GM18505 (cell line): ENCODE results near the gene EFL1.

Experiments used
- ATAC-seq: cut with Tn5 transposase; IDR thresholded peaks from one replicate; pipeline ENCODE4 v1.9.1; 2021; ENCODE audit not compliant: unreplicated experiment
- POLR2A ChIP-seq: IDR thresholded peaks from 4 replicates; pipeline ENCODE4 v1.6.1; 2011; ENCODE audit warnings: borderline replicate concordance; ENCODE audit not compliant: insufficient read depth, insufficient read length; ENCODE audit errors: extremely low read depth

EFL1 gene

GRCh38 chr15:82159922-82160321 is 102.6 kb downstream of the EFL1 start:
- TF ChIP-seq POLR2A = no peak
- ATAC-seq = no peak

DNA sequence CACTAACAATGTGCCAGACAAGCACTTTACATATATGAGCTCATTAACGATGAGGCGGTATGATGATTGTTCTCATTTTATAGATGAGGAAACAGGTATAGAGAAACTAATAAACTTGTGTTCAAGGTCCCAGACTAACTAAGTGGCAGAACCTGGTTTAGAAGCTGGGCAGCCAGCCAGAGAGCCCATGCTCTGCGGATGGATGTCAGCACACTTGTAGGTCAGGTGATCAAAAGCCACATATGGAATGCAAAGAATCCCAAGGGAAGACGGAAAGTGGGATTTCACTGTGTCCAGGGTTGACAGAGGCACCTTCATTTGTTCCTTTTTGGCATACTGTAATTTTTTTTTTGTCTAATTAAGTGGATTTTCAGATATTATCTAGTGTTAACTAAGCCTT is 103.7 kb downstream of the EFL1 start:
- no peak for ATAC-seq
- no peak for TF ChIP-seq POLR2A

DNA sequence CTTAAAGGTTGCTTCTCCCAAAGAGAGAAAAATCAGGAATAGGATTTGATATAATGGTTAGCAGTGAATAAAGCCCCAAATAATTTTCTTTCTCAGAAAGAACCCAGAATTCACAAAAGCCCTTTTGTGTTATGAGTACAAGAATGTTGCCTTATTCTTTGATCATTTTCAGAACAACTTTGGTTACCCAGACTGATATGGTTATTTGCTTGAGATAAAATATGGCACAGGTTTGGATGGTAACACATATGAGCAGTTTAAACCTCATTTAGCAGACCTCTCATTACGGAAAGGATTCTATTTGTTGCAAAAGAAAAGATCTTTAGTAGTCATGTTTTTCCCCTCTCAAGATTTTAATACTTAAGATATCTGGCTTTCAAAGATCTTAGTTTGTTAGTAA is 111.9 kb downstream of the EFL1 start:
- ATAC-seq = no peak
- no peak for TF ChIP-seq POLR2A

DNA sequence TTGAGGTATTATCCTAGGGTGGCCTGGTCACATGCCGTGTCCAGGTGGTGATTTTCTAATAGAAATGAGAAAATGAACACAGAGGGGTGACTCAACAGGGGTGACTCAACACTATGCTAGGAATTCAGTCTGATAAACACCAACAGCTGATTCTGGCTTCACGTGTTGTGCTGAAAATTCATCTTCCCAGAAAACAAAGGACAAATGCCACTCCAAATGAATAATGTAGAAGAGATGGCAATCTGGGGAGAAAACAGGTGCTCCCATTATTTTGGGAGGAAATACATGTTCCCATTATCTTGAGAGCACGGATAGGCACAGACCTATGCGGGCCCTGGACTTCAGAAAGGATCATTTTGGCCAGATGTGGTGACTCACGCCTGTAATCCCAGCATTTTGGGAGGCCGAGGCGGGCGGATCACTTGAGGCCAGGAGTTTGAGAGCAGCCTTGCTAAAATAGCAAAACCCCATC is 115.5 kb downstream of the EFL1 start:
- ATAC-seq = no peak
- TF ChIP-seq POLR2A = no peak

- no peak for ATAC-seq
- no peak for TF ChIP-seq POLR2A
Measured at GRCh38 chr15:82146576-82146975, 116.0 kb downstream of the EFL1 start.

DNA sequence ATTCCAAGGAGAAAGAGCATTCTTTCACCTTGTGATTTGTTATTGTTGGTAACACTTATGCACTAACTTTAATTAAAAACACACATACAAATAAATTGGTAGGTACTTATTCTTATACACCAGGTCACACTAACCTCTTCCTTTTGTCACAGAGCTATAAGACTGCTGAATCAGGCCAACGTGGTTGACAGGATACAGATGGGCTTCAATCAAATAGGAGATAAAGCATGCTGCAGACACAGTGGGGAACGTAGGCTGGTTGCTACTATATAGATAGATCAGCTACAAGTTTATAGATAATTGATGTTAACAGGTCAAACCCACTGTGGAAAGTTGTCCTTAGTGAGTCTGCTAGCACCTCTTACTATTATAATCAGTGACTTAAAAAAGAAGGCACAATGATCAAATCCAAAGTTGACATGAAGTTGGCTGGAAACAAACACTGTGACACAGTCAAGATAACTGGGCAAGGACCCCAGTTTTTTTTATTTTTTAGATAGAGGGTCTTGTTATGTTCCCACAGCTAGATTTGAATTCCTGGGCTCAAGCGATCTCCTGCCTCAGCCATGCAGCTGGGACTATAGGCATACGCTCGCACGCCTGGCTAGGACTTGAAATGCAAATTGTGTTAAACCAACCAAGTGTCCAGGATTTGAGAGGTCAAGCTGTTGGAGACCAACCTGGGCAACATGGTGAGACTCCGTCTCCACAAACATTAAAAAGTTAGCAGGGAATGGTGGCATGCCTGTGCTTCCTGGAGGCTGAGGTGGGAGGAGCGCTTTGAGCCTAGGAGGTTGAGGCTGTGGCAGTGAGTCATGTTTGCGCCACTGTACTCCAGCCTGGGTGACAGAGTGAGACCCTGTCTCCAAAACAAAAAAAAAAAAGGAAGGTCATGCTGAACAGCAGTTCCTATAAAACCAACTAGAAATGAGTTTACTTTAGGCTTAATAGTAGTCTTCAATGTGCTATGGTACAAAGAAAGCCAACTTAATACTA is 118.8 kb downstream of the EFL1 start:
- no peak for TF ChIP-seq POLR2A
- no peak for ATAC-seq

DNA sequence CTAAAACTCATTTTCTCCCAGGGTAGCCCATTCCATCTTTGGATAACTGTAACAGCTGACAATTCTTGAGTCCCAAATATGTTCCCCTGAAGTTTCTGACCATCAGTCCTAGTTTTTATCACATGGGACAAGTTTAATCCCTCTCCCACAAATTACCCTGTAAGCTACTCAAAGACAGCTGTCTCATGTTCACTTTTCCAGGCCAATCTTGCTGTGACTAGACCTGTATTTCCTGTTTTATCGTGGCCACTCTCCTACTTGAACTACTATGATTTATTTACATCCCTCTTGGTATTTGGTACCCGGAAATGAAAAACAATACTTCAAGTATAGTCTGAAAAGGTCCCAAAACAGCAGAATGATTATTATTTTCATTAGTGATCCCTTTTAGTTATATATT is 121.6 kb downstream of the EFL1 start:
- no peak for ATAC-seq
- no peak for TF ChIP-seq POLR2A

DNA sequence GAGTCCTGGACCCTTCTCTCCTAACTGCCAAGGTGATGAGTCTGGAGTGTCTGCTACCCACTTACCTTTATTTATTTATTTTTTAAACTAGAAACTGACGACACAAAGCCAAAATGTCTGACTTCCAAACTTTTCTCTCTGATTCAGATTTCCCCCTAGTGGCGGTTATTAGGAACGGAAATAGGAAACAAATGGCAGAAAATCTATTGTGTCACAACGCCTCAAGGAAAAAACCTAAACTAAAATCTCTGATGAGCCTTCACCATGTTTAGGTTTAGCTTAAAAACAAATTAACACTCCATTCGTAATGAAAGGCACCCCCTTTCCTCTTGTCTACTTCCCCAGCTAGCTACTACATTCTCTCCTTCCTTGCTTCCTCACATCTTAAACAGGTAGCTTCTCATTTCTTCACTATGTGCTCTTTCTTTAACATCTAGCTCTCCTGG is 122.7 kb downstream of the EFL1 start:
- TF ChIP-seq POLR2A = no peak
- ATAC-seq = no peak

DNA sequence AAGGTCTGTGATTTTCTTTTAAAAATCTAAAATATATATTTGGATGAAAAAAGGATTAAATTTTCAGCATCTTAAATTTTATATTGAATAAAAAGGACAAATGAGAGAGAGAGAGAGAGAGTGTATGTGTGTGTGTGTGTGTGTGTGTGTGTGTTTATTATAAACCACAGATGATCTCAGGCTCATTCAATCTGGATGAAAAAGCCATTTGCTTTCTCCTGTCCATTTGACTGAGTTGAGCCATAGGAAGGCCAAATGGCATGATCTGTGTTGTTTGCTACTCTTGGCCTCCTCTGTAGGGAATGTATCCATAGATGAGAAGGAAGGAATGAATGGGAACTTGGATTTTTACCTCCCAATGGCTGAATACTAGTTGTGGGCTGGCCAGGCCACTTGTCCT is 124.2 kb downstream of the EFL1 start:
- TF ChIP-seq POLR2A = no peak
- no peak for ATAC-seq

DNA sequence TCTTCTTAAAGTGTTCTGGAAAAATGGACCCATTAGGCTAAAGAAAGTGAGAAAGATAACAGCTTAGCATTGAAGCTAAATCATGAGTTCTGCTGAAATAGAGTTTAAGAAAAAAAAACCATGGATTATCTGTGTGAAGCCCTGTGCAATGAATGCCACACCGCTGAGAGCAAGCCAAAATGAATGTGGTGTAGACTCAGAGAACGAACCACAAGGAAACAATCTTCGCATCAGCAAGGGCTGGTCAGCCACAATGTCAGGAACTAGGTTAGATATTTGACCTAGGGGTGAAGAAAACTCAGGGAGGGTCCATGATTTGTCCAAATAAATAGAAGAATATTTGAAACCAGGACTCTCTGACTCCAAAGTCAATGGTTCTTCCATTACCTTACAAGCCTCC is 125.3 kb downstream of the EFL1 start:
- ATAC-seq = no peak
- no peak for TF ChIP-seq POLR2A

- ATAC-seq = no peak
- no peak for TF ChIP-seq POLR2A
Measured at GRCh38 chr15:82136120-82136519, 126.4 kb downstream of the EFL1 start.

GRCh38 chr15:82135638-82136037 is 126.9 kb downstream of the EFL1 start:
- ATAC-seq = no peak
- no peak for TF ChIP-seq POLR2A

DNA sequence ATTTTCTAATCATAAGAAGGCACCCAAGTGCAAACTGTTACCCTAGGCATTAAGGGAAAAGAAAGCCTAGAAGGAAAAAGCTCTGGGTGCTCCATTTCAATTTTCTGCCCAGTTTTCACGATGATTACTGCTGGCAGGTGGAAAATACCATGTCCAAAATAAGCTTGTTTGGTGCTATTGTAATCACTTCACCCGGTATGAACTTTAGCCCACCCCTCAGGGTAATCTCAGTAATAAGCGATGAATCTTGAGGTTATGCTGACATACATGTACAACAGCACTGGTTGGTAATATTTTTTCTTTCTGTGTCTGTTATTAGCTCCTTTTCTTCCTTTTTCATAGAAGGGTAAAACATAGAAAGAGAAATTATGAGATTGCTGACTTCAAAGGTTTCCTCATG is 128.1 kb downstream of the EFL1 start:
- no peak for ATAC-seq

GRCh38 chr15:82133251-82133650 is 129.3 kb downstream of the EFL1 start:
- ATAC-seq = no peak
- TF ChIP-seq POLR2A = no peak

More for the DNA sequence above, 128.1 kb downstream of the EFL1 start:
- TF ChIP-seq POLR2A = no peak

DNA sequence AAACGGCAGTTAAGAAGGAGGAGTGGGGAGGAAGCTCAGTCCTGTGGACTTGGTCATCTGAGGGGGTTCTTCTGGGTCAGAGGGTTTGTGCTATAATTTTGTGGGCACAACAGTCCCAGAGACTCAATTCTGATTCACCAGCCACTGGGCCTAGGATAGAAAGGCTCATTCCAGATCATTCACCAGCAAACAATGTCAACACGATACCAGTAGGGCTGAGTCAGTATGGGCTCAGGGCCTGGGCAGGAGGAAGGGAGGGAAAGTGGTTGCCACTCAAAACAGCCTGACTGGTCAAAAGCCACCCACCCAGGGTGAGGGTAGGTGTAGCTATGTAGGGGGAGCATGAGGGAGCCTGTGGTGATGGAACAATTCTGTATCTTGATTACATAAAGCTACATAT is 129.8 kb downstream of the EFL1 start:
- no peak for ATAC-seq
- TF ChIP-seq POLR2A = no peak

DNA sequence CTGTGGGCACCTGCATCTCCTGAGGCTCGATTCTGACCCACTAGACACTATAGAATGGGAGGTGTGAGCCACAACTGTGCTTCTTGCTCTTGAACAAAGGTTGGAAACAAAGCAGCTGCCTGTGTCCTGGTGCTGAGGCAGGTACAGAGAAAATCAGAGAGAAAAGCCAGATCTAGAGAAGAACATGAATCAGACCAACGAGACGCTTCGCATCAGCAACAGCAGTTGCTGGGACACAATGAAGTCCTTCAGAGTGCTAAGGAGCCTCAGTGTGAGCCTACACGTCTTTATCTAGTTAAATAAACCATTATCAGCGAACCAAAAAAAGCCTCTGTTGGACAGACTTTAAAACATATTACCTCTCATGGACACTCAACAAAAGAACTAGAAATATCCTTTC is 130.4 kb downstream of the EFL1 start:
- TF ChIP-seq POLR2A = no peak
- ATAC-seq = no peak
